HUDEP-2 (cell line): Measurements from ENCODE around the gene DACH2.

Source experiments
- DNase-seq, 76 experiments: peaks; one replicate each; lab custom pipeline; 2025; ENCODE audit not compliant: unreplicated experiment in 76 of 76; lab: John Stamatoyannopoulos, UW

The DACH2 gene

GRCh38 chrX:86724277-86724676, 576.0 kb downstream of the DACH2 start:
- DNase-seq: no peak

- no peak for DNase-seq
Observed at GRCh38 chrX:86747091-86747490, 598.8 kb downstream of the DACH2 start.

DNA sequence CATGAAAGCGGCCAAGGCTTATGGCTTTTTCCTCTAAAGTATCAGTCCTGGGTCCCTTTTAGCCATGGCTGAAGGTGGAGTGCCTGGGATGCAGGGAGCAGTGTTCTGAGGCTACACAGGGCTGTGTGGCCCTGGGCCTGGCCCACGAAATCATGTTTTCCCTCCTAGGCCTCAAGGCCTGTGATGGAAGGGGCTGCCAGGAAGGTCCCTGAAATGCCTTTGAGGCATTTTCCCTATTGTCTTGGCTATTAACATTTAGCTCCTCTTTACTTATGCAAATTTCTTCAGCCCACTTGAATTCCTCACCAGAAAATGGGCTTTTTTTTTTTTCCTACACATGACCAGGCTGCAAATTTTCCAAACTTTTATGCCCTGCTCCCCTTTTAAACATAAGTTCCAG, 657.0 kb downstream of the DACH2 start:
- no peak for DNase-seq

- DNase-seq: peak in 1 of 76 experiments; percentile 0
Observed at GRCh38 chrX:86806786-86807185, 658.5 kb downstream of the DACH2 start.

- DNase-seq: no peak
Observed at GRCh38 chrX:86809651-86810050, 661.4 kb downstream of the DACH2 start.

DNA sequence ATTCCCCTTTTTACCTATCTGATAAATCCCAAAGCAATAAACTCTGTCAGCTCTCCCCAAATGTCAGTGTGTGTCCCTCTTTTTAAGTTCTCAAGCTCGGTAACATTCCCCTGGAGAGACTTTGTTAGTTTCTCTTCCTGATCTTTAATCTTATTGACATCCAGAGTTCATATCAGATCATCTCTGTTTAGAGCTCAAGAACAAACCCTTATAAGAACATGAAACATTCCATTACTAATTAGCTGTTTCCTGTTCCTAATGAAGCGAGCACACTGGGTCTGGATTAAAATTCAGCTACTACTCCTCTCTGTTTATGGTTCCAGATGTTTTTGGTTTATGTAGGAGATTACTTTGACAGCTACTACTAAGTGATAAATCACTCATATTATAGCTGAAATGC, 681.5 kb downstream of the DACH2 start:
- DNase-seq: no peak

- no peak for DNase-seq
Observed at GRCh38 chrX:86830685-86831084, 682.4 kb downstream of the DACH2 start.

GRCh38 chrX:86845101-86845500, 696.9 kb downstream of the DACH2 start:
- no peak for DNase-seq
